Endothelial cell of umbilical vein (primary cell): ENCODE data around the gene ATP6V1F. TPM values are rescaled to one million over a fixed set of nuclear protein-coding genes. Genes with fewer than 3 reads are reported as not detected.

Experiments used
- BruUV-seq: library from RNA; stranded (reverse); fragments of 400-500 nt; replicated peaks from 2 replicates; lab custom pipeline; 2021; lab: Mats Ljungman, UMichigan
- CTCF ChIA-PET: fragments of 300-600, 350-600 bp; sonication (Branson Sonifier 250); formaldehyde crosslinking; loops from one replicate; lab custom pipeline; 2021; ENCODE audit warnings: antibody characterized with exemption, inconsistent platforms; lab: Charles Lee
- POLR2A ChIA-PET: fragments of 300-600, 350-600 bp; sonication (Branson Sonifier 250); formaldehyde crosslinking; loops from one replicate; lab custom pipeline; 2021; ENCODE audit warnings: antibody characterized with exemption, inconsistent platforms; lab: Charles Lee
- DNase-seq: peaks from one replicate; pipeline ENCODE4 v3.0.0-alpha.2; 2011; ENCODE audit warnings: low read depth, low spot score
- FAIRE-seq: peaks from 2 replicates; lab custom pipeline; 2011; peaks lifted over from hg19 to GRCh38; lab: Jason Lieb, UNC
- H2AFZ ChIP-seq: 2 replicates; pipeline ENCODE4 v1.6.0; 2012; ENCODE audit warnings: low read depth, low read length, control low read depth, inconsistent platforms
- H3K27ac ChIP-seq: 2 replicates; pipeline ENCODE4 v1.5.1; 2011; ENCODE audit warnings: low read depth, mild to moderate bottlenecking, control low read depth, low read length, moderate library complexity; ENCODE audit not compliant: insufficient read depth
- H3K27me3 ChIP-seq, 2 experiments: 2 replicates each; pipeline versions ENCODE4 v1.6.0 to v1.6.1; 2011; ENCODE audit warnings: low read length in 2 of 2, mixed read lengths in 1 of 2; ENCODE audit not compliant: control insufficient read depth in 2 of 2, insufficient read depth in 2 of 2
- H3K36me3 ChIP-seq, 2 experiments: 2 replicates in 1 of 2; 3 replicates in 1 of 2; pipeline ENCODE4 v1.5.1; 2011; ENCODE audit warnings: low read length in 2 of 2, mild to moderate bottlenecking in 1 of 2, moderate library complexity in 1 of 2; ENCODE audit not compliant: control insufficient read depth in 2 of 2, insufficient read depth in 2 of 2; ENCODE audit errors: extremely low read depth in 1 of 2
- H3K4me1 ChIP-seq: 3 replicates; pipeline ENCODE4 v1.5.1; 2011; ENCODE audit warnings: mild to moderate bottlenecking, low read length; ENCODE audit not compliant: control insufficient read depth, insufficient read depth; ENCODE audit errors: extremely low read depth
- H3K4me2 ChIP-seq: 2 replicates; pipeline ENCODE4 v1.6.1; 2011; ENCODE audit warnings: low read length, control low read depth, mixed read lengths; ENCODE audit not compliant: insufficient read depth
- H3K4me3 ChIP-seq, 3 experiments: fragments of 200-600 bp in 1 of 3; sonication (generic), shearing (Covaris generic) in 1 of 3; replicated peaks in 1 of 3; 2 replicates each; pipeline ENCODE4 v1.5.1; 2011 to 2016; ENCODE audit warnings: control low read depth in 3 of 3, low read length in 3 of 3, mild to moderate bottlenecking in 2 of 3, inconsistent platforms in 1 of 3, low read depth in 1 of 3, moderate library complexity in 1 of 3; ENCODE audit not compliant: insufficient read depth in 1 of 3
- H3K79me2 ChIP-seq: 2 replicates; pipeline ENCODE4 v1.6.0; 2012; ENCODE audit warnings: low read length, inconsistent platforms; ENCODE audit not compliant: control insufficient read depth, insufficient read depth
- H3K9ac ChIP-seq: replicated peaks from 2 replicates; pipeline ENCODE3; 2011; ENCODE audit warnings: low read length, control low read depth; ENCODE audit not compliant: insufficient read depth; ENCODE audit errors: extremely low read depth
- H3K9me1 ChIP-seq: replicated peaks from 3 replicates; pipeline ENCODE4 v1.6.0; 2011; ENCODE audit warnings: mild to moderate bottlenecking, low read length; ENCODE audit not compliant: control insufficient read depth, insufficient read depth; ENCODE audit errors: extremely low read depth
- H3K9me3 ChIP-seq: replicated peaks from 2 replicates; pipeline ENCODE4 v1.5.1; 2012; ENCODE audit warnings: low read length, inconsistent platforms; ENCODE audit not compliant: control insufficient read depth, insufficient read depth
- H4K20me1 ChIP-seq: replicated peaks from 2 replicates; pipeline ENCODE3; 2011; ENCODE audit warnings: mild to moderate bottlenecking, low read length; ENCODE audit not compliant: control insufficient read depth, insufficient read depth; ENCODE audit errors: extremely low read depth
- EZH2 ChIP-seq: IDR thresholded peaks from 2 replicates; pipeline ENCODE4 v1.6.1; 2012; ENCODE audit warnings: borderline replicate concordance, low read depth, mild to moderate bottlenecking, moderate library complexity, low read length, inconsistent platforms; ENCODE audit not compliant: severe bottlenecking
- GATA2 ChIP-seq: IDR thresholded peaks from 2 replicates; pipeline ENCODE4 v1.7.0; 2011; ENCODE audit warnings: low read depth, mild to moderate bottlenecking, moderate library complexity, mixed read lengths, low read length; ENCODE audit not compliant: insufficient read length, insufficient read depth
- JUN ChIP-seq: IDR thresholded peaks from 2 replicates; pipeline ENCODE4 v1.6.1; 2011; ENCODE audit warnings: borderline replicate concordance, low read depth; ENCODE audit not compliant: insufficient read length, insufficient read depth
- MYC ChIP-seq: IDR thresholded peaks from one replicate; pipeline ENCODE4 v1.6.1; 2011; ENCODE audit warnings: mild to moderate bottlenecking, low read depth, low read length
- dilution Hi-C: fragments of 300-500 bp; cut with MboI; formaldehyde crosslinking; loops from one replicate; pipeline ENCODE4 v1.15.0; 2019; ENCODE audit warnings: low sequenced_read_pairs; ENCODE audit not compliant: extremely low pct_ligation_motif_present
- intact Hi-C: fragments of 100-400 bp; cut with micrococcal nuclease; formaldehyde crosslinking; loops from one replicate; pipeline ENCODE4 v1.10.0; 2022
- polyA plus RNA-seq, 4 experiments: library from polyadenylated mRNA; depleted of rRNA in 3 of 4; stranded (reverse) in 3 of 4; unstranded in 1 of 4; fragments of >200 nt; gene quantifications; 2 replicates each; pipeline versions ENCODE4 v1.2.1 to v1.2.3, GENCODE V29; 2011 to 2012; ENCODE audit warnings: missing spikeins in 1 of 4
- total RNA-seq: library from RNA; stranded (reverse); gene quantifications from 2 replicates; pipeline ENCODE4 v1.2.3, GENCODE V29; 2021
- TF ChIP-seq, protein P1 (sequence below): IDR thresholded peaks from 2 replicates; pipeline ENCODE4 v1.6.1; 2011; ENCODE audit not compliant: insufficient read depth, insufficient read length
- TF ChIP-seq, protein P2 (sequence below), 2 donors: IDR thresholded peaks; 1 replicate in 1 of 2; 2 replicates in 1 of 2; pipeline ENCODE4 v1.5.1; 2011; ENCODE audit warnings: low read length in 2 of 2, mild to moderate bottlenecking in 2 of 2, moderate library complexity in 2 of 2, control low read depth in 1 of 2, inconsistent platforms in 1 of 2, low read depth in 1 of 2; ENCODE audit not compliant: insufficient read depth in 1 of 2; ENCODE audit errors: extremely low read depth in 1 of 2

The ATP6V1F gene
- total and polyA plus RNA-seq, 2 donors (not counting 3 experiments of a cell fraction or from before 2014, with no cell fraction given): 156 to 360 TPM

DNA sequence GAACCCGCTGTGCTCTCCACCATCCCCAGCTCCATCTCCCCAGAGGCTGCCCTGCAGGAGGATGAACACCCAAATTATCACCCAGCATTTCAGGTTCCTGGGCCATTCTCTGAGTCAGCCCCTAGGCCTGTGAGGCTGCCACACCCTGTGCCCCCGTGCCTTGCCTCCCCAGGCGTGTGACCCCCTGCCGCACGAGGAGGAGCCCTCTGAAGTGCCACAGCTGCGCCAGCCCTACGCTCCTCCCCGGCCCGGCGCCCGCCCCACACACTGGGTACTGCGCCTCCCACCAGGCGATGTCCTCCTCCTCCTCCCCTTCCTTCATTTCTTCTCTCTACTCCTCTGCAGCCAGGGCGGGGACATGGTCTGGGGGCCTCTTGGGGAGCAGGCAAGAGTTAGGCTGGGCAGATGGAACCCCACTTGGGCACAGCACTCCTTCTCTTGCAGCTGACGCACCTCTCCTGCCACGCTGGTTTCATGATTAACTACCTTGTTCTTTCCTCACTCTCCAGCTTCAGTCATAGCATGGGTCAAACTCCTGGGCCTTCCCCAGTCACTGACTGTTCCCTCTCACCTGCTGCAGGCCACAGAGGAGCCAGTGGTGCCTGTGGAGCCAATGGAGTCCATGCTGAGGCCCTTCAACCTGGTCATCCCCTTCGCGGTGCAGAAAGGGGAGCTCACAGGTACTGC lies 12.7 kb upstream of the ATP6V1F start:
- Histone ChIP-seq H3K79me2 (no peaks in the 10 kb centered on the region), H3K27ac (no peak overlapping the region), H3K36me3 (peaks cover 15 to 80% of the 10 kb centered on the region in 2 experiments), H4K20me1 (no peaks in the 10 kb centered on the region), H3K9me3 (no peaks in the 10 kb centered on the region), H2AFZ (no peak overlapping the region), H3K4me1 (no peaks in the 10 kb centered on the region), H3K27me3 (no peaks in the 10 kb centered on the region), H3K4me2 (no peak overlapping the region), H3K4me3 (no peak overlapping the region), H3K9me1 (no peaks in the 10 kb centered on the region), H3K9ac (no peak overlapping the region)
- dilution Hi-C loops: no loop called here
- no peak for TF ChIP-seq JUN
- TF ChIP-seq GATA2: no peak
- TF ChIP-seq EZH2: no peak
- TF ChIP-seq, protein P1, sequence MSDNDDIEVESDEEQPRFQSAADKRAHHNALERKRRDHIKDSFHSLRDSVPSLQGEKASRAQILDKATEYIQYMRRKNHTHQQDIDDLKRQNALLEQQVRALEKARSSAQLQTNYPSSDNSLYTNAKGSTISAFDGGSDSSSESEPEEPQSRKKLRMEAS: no peak
- no peak for TF ChIP-seq MYC
- TF ChIP-seq, protein P2, sequence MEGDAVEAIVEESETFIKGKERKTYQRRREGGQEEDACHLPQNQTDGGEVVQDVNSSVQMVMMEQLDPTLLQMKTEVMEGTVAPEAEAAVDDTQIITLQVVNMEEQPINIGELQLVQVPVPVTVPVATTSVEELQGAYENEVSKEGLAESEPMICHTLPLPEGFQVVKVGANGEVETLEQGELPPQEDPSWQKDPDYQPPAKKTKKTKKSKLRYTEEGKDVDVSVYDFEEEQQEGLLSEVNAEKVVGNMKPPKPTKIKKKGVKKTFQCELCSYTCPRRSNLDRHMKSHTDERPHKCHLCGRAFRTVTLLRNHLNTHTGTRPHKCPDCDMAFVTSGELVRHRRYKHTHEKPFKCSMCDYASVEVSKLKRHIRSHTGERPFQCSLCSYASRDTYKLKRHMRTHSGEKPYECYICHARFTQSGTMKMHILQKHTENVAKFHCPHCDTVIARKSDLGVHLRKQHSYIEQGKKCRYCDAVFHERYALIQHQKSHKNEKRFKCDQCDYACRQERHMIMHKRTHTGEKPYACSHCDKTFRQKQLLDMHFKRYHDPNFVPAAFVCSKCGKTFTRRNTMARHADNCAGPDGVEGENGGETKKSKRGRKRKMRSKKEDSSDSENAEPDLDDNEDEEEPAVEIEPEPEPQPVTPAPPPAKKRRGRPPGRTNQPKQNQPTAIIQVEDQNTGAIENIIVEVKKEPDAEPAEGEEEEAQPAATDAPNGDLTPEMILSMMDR (IDR thresholded peaks at IDR 0.05; ENCODE audit: extremely low read depth in 1 of 2, insufficient read depth in 1 of 2, low read depth in 1 of 2, low read length in 2 of 2): no peak
- no peak for DNase-seq
- no peak for FAIRE-seq
- POLR2A ChIA-PET: interaction anchor here (1.2 kb wide), 1 partner anchor 10 kb away, joined by 3 read pairs; no protein-coding TSS in a partner anchor
- CTCF ChIA-PET: interaction anchor here (1.0 to 1.1 kb wide), 2 partner anchors 10 to 13 kb away, joined by 3 to 6 read pairs; partner anchors contain the start of gene ATP6V1F
- BruUV-seq: no TSS peak
- intact Hi-C loops: no loop called here
